ENCODE results near the gene FYCO1. TPM values are rescaled to one million over a fixed set of nuclear protein-coding genes. Genes with fewer than 3 reads are reported as not detected.

FYCO1 gene
- total and polyA plus RNA-seq, 7 donors: 8.4 to 115 (median 72.1) TPM

DNA sequence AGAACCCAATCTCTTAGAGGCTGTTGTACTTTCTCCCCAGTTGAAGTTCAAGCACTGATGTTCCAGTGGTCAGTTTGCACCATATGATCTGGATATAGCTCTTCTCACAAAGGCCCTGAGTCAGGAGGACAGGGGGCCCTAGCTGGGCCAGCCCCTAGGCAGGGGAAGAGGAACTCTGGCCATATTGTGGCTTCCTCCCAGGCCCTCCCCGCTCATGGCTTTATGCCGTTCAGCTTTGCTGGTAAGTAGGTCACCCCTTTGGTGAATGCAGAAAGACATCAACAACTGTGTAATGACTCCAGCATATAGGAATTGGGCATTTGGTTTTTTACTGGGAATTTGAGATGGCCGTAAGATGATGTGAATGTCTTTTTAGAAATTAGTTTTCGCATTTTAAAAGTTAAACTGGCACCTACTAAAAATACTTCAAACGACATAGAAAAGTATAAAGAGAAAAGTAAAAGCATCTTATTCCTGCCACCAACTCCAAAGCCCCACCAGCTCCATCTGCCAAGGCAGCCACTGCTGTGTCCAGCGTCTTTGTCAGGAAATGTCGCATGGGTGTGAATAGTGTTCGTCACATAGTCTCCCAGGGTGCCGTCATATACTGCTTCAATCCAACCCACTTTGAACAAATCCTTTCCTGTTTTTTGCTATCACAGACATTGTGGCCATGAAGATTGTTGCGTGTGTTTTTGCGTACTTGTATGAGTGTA lies 84.0 kb downstream of the FYCO1 start:
- no peak for DNase-seq
- H3K27ac ChIP-seq: no peak overlapping the region
- H3K9me3 ChIP-seq: no peaks in the 10 kb centered on the region
- H3K4me1 ChIP-seq: peaks cover 0 to 8% (median 2%) of the 10 kb centered on the region in 4 donors
- H3K27me3 ChIP-seq: no peaks in the 10 kb centered on the region
- no peak overlapping the region for H3K4me3 ChIP-seq
- intact Hi-C loops (cut with DNase I): no loop called here
- 90 to 95% methylated on average over 11 of the region's 11 CpGs for WGBS, 2 donors
- TF ChIP-seq, protein P1, sequence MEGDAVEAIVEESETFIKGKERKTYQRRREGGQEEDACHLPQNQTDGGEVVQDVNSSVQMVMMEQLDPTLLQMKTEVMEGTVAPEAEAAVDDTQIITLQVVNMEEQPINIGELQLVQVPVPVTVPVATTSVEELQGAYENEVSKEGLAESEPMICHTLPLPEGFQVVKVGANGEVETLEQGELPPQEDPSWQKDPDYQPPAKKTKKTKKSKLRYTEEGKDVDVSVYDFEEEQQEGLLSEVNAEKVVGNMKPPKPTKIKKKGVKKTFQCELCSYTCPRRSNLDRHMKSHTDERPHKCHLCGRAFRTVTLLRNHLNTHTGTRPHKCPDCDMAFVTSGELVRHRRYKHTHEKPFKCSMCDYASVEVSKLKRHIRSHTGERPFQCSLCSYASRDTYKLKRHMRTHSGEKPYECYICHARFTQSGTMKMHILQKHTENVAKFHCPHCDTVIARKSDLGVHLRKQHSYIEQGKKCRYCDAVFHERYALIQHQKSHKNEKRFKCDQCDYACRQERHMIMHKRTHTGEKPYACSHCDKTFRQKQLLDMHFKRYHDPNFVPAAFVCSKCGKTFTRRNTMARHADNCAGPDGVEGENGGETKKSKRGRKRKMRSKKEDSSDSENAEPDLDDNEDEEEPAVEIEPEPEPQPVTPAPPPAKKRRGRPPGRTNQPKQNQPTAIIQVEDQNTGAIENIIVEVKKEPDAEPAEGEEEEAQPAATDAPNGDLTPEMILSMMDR (IDR thresholded peaks at IDR 0.05): no peak
- TF ChIP-seq EP300 (IDR thresholded peaks at IDR 0.05) (no peak), POLR2AphosphoS5 (IDR thresholded peaks at IDR 0.05) (no peak), POLR2A (IDR thresholded peaks at IDR 0.05) (no peak)
- no peaks in the 10 kb centered on the region for H3K36me3 ChIP-seq

DNA sequence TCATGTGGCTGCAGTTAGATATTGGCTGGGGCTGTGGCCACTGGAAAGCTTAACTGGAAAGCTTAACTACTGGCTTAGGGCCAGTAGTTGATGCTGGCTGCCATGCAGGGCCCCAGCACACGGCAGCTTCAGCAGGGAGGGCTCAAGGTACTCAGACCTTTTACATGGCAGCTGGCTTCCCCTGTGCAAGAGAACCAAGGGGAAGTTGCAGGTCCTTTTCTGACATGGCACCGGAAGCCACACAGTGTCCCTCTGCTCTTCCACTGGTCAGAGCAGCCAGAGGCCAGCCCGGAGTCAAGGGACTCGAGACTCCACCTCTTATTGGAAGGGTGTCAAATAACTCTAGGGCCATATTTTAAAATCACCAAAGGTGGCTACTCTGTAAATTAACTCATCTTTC lies 84.7 kb downstream of the FYCO1 start:
- Histone ChIP-seq H3K36me3 (no peaks in the 10 kb centered on the region), H3K27ac (no peak overlapping the region), H3K9me3 (no peaks in the 10 kb centered on the region), H3K27me3 (no peaks in the 10 kb centered on the region), H3K4me3 (no peak overlapping the region), H3K4me1 (peaks cover 0 to 4% (median 2%) of the 10 kb centered on the region in 4 donors)
- DNase-seq: no peak
- intact Hi-C loops (cut with DNase I): no loop called here
- TF ChIP-seq POLR2A (IDR thresholded peaks at IDR 0.05) (no peak), EP300 (IDR thresholded peaks at IDR 0.05) (no peak), POLR2AphosphoS5 (IDR thresholded peaks at IDR 0.05) (no peak)
- TF ChIP-seq, protein P1 (IDR thresholded peaks at IDR 0.05): no peak
- 84 to 91% methylated on average over 4 of the region's 4 CpGs for WGBS, 2 donors

DNA sequence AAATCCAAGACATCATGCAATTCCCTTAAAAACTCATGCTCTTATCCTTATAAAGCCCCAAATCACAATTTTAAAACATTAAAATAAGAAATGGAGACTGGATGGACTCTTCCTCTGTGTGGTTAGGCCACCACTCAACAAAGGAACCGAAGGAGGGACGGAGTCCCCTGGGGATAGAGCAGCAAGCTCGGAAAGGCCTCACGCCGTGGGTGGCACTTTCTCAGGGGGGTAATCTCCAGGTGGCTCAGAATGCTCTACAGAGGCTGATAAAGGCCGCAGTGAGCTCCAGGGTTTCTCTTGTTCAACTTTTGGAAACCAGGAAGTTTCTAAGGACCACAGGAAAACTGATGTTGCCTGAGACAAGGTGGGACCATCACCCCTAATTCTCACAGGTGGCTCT lies 86.1 kb downstream of the FYCO1 start:
- Histone ChIP-seq H3K27ac (no peak overlapping the region), H3K36me3 (no peaks in the 10 kb centered on the region), H3K9me3 (no peaks in the 10 kb centered on the region), H3K4me3 (no peak overlapping the region), H3K4me1 (no peaks in the 10 kb centered on the region), H3K27me3 (no peaks in the 10 kb centered on the region)
- no peak for DNase-seq
- TF ChIP-seq POLR2AphosphoS5 (IDR thresholded peaks at IDR 0.05): no peak
- TF ChIP-seq EP300 (IDR thresholded peaks at IDR 0.05): no peak
- TF ChIP-seq, protein P1 (IDR thresholded peaks at IDR 0.05): no peak
- TF ChIP-seq POLR2A (IDR thresholded peaks at IDR 0.05): no peak
- 76 to 93% methylated on average over 6 of the region's 6 CpGs for WGBS, 2 donors
- intact Hi-C loops (cut with DNase I): no loop called here

DNA sequence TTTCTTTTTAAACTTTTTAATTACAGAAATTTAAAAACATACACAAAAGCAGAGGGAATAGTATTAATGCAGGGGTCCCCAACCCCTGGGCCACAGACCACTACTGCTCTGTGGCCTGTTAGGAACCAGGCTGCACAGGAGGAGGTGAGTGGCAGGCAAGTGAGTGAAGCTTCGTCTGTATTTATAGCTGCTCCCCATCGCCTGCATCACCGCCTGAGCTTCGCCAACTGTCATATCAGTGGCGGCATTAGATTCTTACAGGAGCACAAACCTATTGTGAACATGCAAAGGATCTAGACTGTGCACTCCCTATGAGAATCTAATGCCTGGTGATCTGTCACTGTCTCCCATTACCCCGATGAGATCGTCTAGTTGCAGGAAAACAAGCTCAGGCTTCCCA lies 86.9 kb downstream of the FYCO1 start:
- DNase-seq: no peak
- intact Hi-C loops (cut with DNase I): no loop called here

More for the DNA sequence above, 86.9 kb downstream of the FYCO1 start:
- no peak overlapping the region for H3K27ac ChIP-seq
- no peaks in the 10 kb centered on the region for H3K4me1 ChIP-seq
- no peaks in the 10 kb centered on the region for H3K36me3 ChIP-seq
- H3K9me3 ChIP-seq: no peaks in the 10 kb centered on the region
- TF ChIP-seq POLR2A (IDR thresholded peaks at IDR 0.05) (no peak), POLR2AphosphoS5 (IDR thresholded peaks at IDR 0.05) (no peak), EP300 (IDR thresholded peaks at IDR 0.05) (no peak)
- TF ChIP-seq, protein P1 (IDR thresholded peaks at IDR 0.05): no peak
- no peaks in the 10 kb centered on the region for H3K27me3 ChIP-seq
- 83 to 91% methylated on average over 7 of the region's 7 CpGs for WGBS, 2 donors
- no peak overlapping the region for H3K4me3 ChIP-seq
